COLO668 (cell line): Measurements from ENCODE around the gene STK11IP.
A peak's percentile ranks its signal among the peaks of the same experiment; 100 is the strongest.

Source experiments
- DNase-seq: peaks from one replicate; lab custom pipeline; 2025; ENCODE audit not compliant: unreplicated experiment; lab: John Stamatoyannopoulos, UW

STK11IP gene

GRCh38 chr2:219597552-219598307 lies at the start of gene STK11IP:
STK11IP (plus strand) TSS chr2:219597857; CDS start chr2:219598120, 263 bp downstream.
- DNase-seq: peak; percentile 97

GRCh38 chr2:219548990-219549389 lies 48.7 kb upstream of the STK11IP start:
- no peak for DNase-seq

- DNase-seq: no peak
These were observed 48.0 kb upstream of the STK11IP start for GRCh38 chr2:219549619-219550018.

GRCh38 chr2:219551441-219552381 lies 45.9 kb upstream of the STK11IP start:
- DNase-seq: peak; percentile 71

GRCh38 chr2:219552382-219553167 lies 45.1 kb upstream of the STK11IP start:
- peak; percentile 90 for DNase-seq

GRCh38 chr2:219553168-219553417 lies 44.6 kb upstream of the STK11IP start:
- no peak for DNase-seq

GRCh38 chr2:219553463-219553963 lies 44.1 kb upstream of the STK11IP start:
- DNase-seq: no peak

GRCh38 chr2:219554350-219554749 lies 43.3 kb upstream of the STK11IP start:
- no peak for DNase-seq

GRCh38 chr2:219555956-219556355 lies 41.7 kb upstream of the STK11IP start:
- no peak for DNase-seq

- no peak for DNase-seq
These were observed 41.2 kb upstream of the STK11IP start for GRCh38 chr2:219556413-219556812.

- no peak for DNase-seq
These were observed 40.3 kb upstream of the STK11IP start for GRCh38 chr2:219557320-219557719.

GRCh38 chr2:219557791-219558785 lies 39.6 kb upstream of the STK11IP start:
- no peak for DNase-seq

- no peak for DNase-seq
These were observed 38.3 kb upstream of the STK11IP start for GRCh38 chr2:219559156-219559915.

- DNase-seq: no peak
These were observed 37.4 kb upstream of the STK11IP start for GRCh38 chr2:219560037-219560892.

- DNase-seq: no peak
These were observed 36.8 kb upstream of the STK11IP start for GRCh38 chr2:219560893-219561178.

GRCh38 chr2:219561179-219562048 lies 36.2 kb upstream of the STK11IP start:
- no peak for DNase-seq
